HepG2 (cell line): ENCODE data around the gene SLC9A9. TPM values are rescaled to one million over a fixed set of nuclear protein-coding genes. Genes with fewer than 3 reads are reported as not detected.

Experiments used
- ATAC-seq: fragments of 200-7000 bp; cut with Tn5 transposase; 3 replicates; pipeline ENCODE4 v1.9.1; 2020; ENCODE audit warnings: mild to moderate bottlenecking, moderate library complexity
- BruUV-seq: library from RNA; stranded (reverse); fragments of 400-500 nt; replicated peaks from 2 replicates; lab custom pipeline; 2021; lab: Mats Ljungman, UMichigan
- CTCF ChIA-PET: fragments of 300-600 bp; formaldehyde crosslinking; extraction: SDS; loops from one replicate; lab custom pipeline; 2021; ENCODE audit warnings: low total read pairs, inconsistent platforms, low intra/inter-chr PET ratio; lab: Yijun Ruan, JAX
- POLR2A ChIA-PET: fragments of 350-600 bp; sonication (Branson Sonifier 250); formaldehyde crosslinking; loops from one replicate; lab custom pipeline; 2020; ENCODE audit warnings: antibody characterized with exemption, inconsistent platforms; lab: Yijun Ruan, JAX
- DNase-seq: peaks from one replicate; pipeline ENCODE4 v3.0.0-alpha.2; 2015; ENCODE audit warnings: low spot score
- FAIRE-seq: peaks from 3 replicates; lab custom pipeline; 2011; peaks lifted over from hg19 to GRCh38; lab: Jason Lieb, UNC
- H2AFZ ChIP-seq: one replicate; pipeline ENCODE4 v1.6.1; 2011; ENCODE audit warnings: low read length, inconsistent platforms
- H3K27ac ChIP-seq: fragments of 300-600 bp; 3 replicates; pipeline ENCODE4 v1.8.0; 2011; ENCODE audit warnings: mixed run types, mild to moderate bottlenecking, mixed read lengths, low read length, inconsistent platforms; ENCODE audit not compliant: insufficient read depth; ENCODE audit errors: extremely low read length
- H3K27me3 ChIP-seq, 2 experiments: fragments of 200-600 bp in 1 of 2; 2 replicates in 1 of 2; 3 replicates in 1 of 2; pipeline versions ENCODE4 v1.6.0 to v1.8.0; 2011; ENCODE audit warnings: low read length in 2 of 2, mild to moderate bottlenecking in 2 of 2, moderate library complexity in 2 of 2, inconsistent platforms in 1 of 2; ENCODE audit not compliant: insufficient read depth in 2 of 2, control insufficient read depth in 1 of 2
- H3K36me3 ChIP-seq, 2 experiments: fragments of 200-600 bp in 1 of 2; replicated peaks in 1 of 2; 2 replicates in 1 of 2; 3 replicates in 1 of 2; pipeline versions ENCODE4 v1.5.1 to v1.8.0; 2011; ENCODE audit warnings: low read length in 2 of 2, inconsistent platforms in 1 of 2; ENCODE audit not compliant: insufficient read depth in 2 of 2, control insufficient read depth in 1 of 2
- H3K4me1 ChIP-seq: 2 replicates; pipeline ENCODE4 v1.5.1; 2012; ENCODE audit warnings: low read length, inconsistent platforms; ENCODE audit not compliant: insufficient read depth
- H3K4me2 ChIP-seq: 2 replicates; pipeline ENCODE4 v1.6.0; 2011; ENCODE audit warnings: low read depth, low read length, inconsistent platforms
- H3K4me3 ChIP-seq, 3 experiments: fragments of 200-600 bp in 1 of 3; sonication (generic), shearing (Covaris generic) in 1 of 3; replicated peaks in 1 of 3; 2 replicates each; pipeline ENCODE4 v1.5.1; 2011 to 2016; ENCODE audit warnings: low read length in 3 of 3, inconsistent platforms in 2 of 3, low read depth in 2 of 3, mild to moderate bottlenecking in 2 of 3, control low read depth in 1 of 3, mixed read lengths in 1 of 3; ENCODE audit not compliant: insufficient read depth in 1 of 3
- H3K79me2 ChIP-seq: one replicate; pipeline ENCODE4 v1.6.1; 2011; ENCODE audit warnings: low read length, inconsistent platforms; ENCODE audit not compliant: insufficient read depth
- H3K9ac ChIP-seq: 2 replicates; pipeline ENCODE4 v1.6.0; 2011; ENCODE audit warnings: mild to moderate bottlenecking, low read depth, low read length, inconsistent platforms; ENCODE audit not compliant: insufficient read depth
- H3K9me3 ChIP-seq: 2 replicates; pipeline ENCODE4 v1.5.1; 2012; ENCODE audit warnings: mild to moderate bottlenecking, low read length
- H4K20me1 ChIP-seq: 2 replicates; pipeline ENCODE4 v1.6.0; 2011; ENCODE audit warnings: inconsistent platforms, mild to moderate bottlenecking, low read length, moderate library complexity; ENCODE audit not compliant: insufficient read depth
- KMT2B ChIP-seq: IDR thresholded peaks from 2 replicates; pipeline ENCODE4 v1.6.1; 2016; ENCODE audit warnings: missing genetic modification reagents, missing compliant biosample characterization
- ZNF230 ChIP-seq: sonication (generic); formaldehyde crosslinking; IDR thresholded peaks from 2 replicates; pipeline ENCODE4 v1.4.0; 2020; ENCODE audit warnings: mild to moderate bottlenecking, missing genetic modification reagents
- ZNF589 ChIP-seq: sonication (generic); formaldehyde crosslinking; conservative IDR thresholded peaks from 2 replicates; pipeline ENCODE4 v1.8.0; 2022; ENCODE audit warnings: mild to moderate bottlenecking, moderate library complexity, missing genetic modification reagents
- ZNF720 ChIP-seq: sonication (generic); formaldehyde crosslinking; IDR thresholded peaks from 2 replicates; pipeline ENCODE4 v1.4.0; 2020; ENCODE audit warnings: missing genetic modification reagents
- ZNF770 ChIP-seq: sonication (generic); formaldehyde crosslinking; IDR thresholded peaks from 2 replicates; pipeline ENCODE4 v1.5.0; 2020; ENCODE audit warnings: mild to moderate bottlenecking, missing genetic modification reagents
- WGBS: methylation state at CpG from one replicate; pipeline ENCODE4 v1.1.6; 2017; ENCODE audit warnings: low lambda C conversion rate; 5-methylcytosine and 5-hydroxymethylcytosine counted together
- in situ Hi-C: cut with HindIII; loops from 2 replicates; pipeline ENCODE4 v1.10.0; 2017; ENCODE audit warnings: low pct_unique_long_range_greater_than_20kb; ENCODE audit not compliant: extremely low pct_ligation_motif_present
- intact Hi-C: fragments of 100-400 bp; cut with micrococcal nuclease; formaldehyde crosslinking; loops from one replicate; pipeline ENCODE4 v1.10.0; 2022; ENCODE audit not compliant: unreplicated experiment
- polyA plus RNA-seq, 8 experiments: library from polyadenylated mRNA; depleted of rRNA in 3 of 8; stranded (reverse) in 7 of 8; unstranded in 1 of 8; fragments of >200 nt; fragmentation: Illumina TruSeq in 4 of 8; extraction: Trizol in 4 of 8; gene quantifications; 2 replicates each; pipeline versions ENCODE4 v1.2.1 to v1.2.3, GENCODE V29; 2011 to 2016; ENCODE audit warnings: low read depth in 4 of 8, missing spikeins in 1 of 8, mixed read lengths in 1 of 8; ENCODE audit not compliant: insufficient read depth in 1 of 8
- total RNA-seq, 5 experiments: library from RNA; depleted of rRNA; stranded (reverse); fragments of >200 nt; fragmentation: Illumina TruSeq; extraction: Trizol; gene quantifications; 2 replicates each; pipeline ENCODE4 v1.2.3, GENCODE V29; 2016; ENCODE audit warnings: low read depth in 1 of 5
- TF ChIP-seq, protein P1 (sequence below): sonication (generic); formaldehyde crosslinking; IDR thresholded peaks from 2 replicates; pipeline ENCODE4 v1.4.0; 2020; ENCODE audit warnings: missing genetic modification reagents, borderline replicate concordance

SLC9A9 gene
- total and polyA plus RNA-seq, 2 of the 13 experiments (the other 11 are each of a cell fraction or from before 2014, with no cell fraction given), result not detected

- 4% methylated on average over 3 of the region's 3 CpGs for WGBS
- no peak for ATAC-seq
- H3K4me2 ChIP-seq, result no peak overlapping the region
- no TSS peak for BruUV-seq
- H3K9me3 ChIP-seq, result no peaks in the 10 kb centered on the region
- H3K27me3 ChIP-seq, result no peaks in the 10 kb centered on the region
- no peak for FAIRE-seq
- H3K9ac ChIP-seq, result no peak overlapping the region
- no peaks in the 10 kb centered on the region for H3K79me2 ChIP-seq
- H4K20me1 ChIP-seq, result no peaks in the 10 kb centered on the region
- ChIA-PET CTCF (no interaction called here), POLR2A (no interaction called here)
- intact Hi-C loops, result no loop called here
- in situ Hi-C loops, result no loop called here
- TF ChIP-seq ZNF720 (CRISPR knock-in tag) (no peak), ZNF230 (CRISPR knock-in tag) (no peak), ZNF589 (CRISPR knock-in tag) (no peak), ZNF770 (CRISPR knock-in tag) (no peak)
- H3K4me3 ChIP-seq, result no peak overlapping the region
- H3K27ac ChIP-seq, result no peak overlapping the region
- no peak for DNase-seq
- no peaks in the 10 kb centered on the region for H3K36me3 ChIP-seq
- H2AFZ ChIP-seq, result no peak overlapping the region
- H3K4me1 ChIP-seq, result no peaks in the 10 kb centered on the region
These were observed 22.8 kb downstream of the SLC9A9 start for GRCh38 chr3:143825513-143825912.

DNA sequence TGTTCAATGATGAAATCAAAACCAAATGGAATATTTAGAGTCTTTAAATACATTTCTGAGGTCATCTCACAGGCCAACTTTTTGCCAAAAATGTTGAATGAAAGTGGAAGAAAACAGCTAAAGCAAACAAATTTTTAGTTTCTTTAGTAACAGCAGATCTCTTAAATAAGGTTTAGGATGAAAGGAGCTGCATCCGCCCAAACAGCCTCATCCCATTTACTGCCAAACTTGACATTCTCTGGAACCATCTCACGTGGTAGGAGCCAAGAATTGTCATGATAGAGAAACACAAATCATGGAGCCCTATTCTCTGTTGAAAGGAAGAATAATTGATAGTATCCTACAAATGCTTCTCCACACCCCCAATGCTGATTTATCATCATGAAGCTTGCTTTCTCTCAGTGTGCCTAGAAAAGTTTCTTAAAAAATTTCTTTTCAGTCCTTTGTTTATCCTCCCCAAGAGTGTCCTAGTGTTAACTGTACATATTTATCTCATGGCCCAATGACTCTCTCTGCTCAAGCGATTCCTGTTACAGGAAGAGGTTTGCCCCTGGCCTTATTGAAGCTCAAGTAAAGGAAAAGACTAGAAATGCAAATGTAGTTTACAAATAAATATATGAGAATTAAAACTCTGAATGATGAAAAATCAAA is 23.4 kb downstream of the SLC9A9 start:
- Histone ChIP-seq H3K4me2 (no peak overlapping the region), H3K9me3 (no peaks in the 10 kb centered on the region), H3K9ac (no peak overlapping the region), H3K27ac (no peak overlapping the region), H2AFZ (no peak overlapping the region), H3K4me1 (no peaks in the 10 kb centered on the region), H3K36me3 (no peaks in the 10 kb centered on the region), H4K20me1 (no peaks in the 10 kb centered on the region), H3K79me2 (no peaks in the 10 kb centered on the region), H3K4me3 (no peak overlapping the region), H3K27me3 (no peaks in the 10 kb centered on the region)
- intact Hi-C loops, result no loop called here
- ChIA-PET POLR2A (no interaction called here), CTCF (no interaction called here)
- FAIRE-seq (no peak), ATAC-seq (no peak), DNase-seq (no peak)
- in situ Hi-C loops, result no loop called here
- WGBS, result 2% methylated on average over 3 of the region's 3 CpGs
- BruUV-seq, result no TSS peak
- TF ChIP-seq ZNF720 (CRISPR knock-in tag) (no peak), KMT2B (CRISPR knock-in tag) (no peak)
- TF ChIP-seq, protein P1, sequence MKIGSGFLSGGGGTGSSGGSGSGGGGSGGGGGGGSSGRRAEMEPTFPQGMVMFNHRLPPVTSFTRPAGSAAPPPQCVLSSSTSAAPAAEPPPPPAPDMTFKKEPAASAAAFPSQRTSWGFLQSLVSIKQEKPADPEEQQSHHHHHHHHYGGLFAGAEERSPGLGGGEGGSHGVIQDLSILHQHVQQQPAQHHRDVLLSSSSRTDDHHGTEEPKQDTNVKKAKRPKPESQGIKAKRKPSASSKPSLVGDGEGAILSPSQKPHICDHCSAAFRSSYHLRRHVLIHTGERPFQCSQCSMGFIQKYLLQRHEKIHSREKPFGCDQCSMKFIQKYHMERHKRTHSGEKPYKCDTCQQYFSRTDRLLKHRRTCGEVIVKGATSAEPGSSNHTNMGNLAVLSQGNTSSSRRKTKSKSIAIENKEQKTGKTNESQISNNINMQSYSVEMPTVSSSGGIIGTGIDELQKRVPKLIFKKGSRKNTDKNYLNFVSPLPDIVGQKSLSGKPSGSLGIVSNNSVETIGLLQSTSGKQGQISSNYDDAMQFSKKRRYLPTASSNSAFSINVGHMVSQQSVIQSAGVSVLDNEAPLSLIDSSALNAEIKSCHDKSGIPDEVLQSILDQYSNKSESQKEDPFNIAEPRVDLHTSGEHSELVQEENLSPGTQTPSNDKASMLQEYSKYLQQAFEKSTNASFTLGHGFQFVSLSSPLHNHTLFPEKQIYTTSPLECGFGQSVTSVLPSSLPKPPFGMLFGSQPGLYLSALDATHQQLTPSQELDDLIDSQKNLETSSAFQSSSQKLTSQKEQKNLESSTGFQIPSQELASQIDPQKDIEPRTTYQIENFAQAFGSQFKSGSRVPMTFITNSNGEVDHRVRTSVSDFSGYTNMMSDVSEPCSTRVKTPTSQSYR (CRISPR knock-in tag), result no peak
